ENCODE results near the gene WDR47.

DNA sequence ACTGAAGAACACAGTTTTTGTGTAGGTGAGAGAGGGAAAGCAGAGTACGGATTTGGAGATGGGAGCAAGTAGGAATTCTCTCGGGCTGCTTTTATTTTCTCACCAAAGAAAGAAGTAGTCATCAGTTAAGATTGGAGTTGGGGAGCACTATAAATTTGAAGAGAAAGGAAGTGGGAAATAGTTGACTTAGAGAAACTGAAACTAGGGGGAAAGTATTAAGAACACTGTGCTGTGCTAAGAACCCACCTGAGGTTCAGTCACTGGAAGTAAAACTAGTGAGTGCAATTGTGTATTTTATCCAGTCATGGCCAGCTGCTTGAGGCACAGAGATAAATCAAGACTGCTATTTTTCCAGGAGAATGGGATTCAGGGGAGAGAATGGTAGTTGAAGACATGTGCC lies 116.0 kb downstream of the WDR47 start:
- no peak for TF ChIP-seq POLR2A (IDR thresholded peaks at IDR 0.05)
- no peak for TF ChIP-seq CTCF (IDR thresholded peaks at IDR 0.05)
- no peak for TF ChIP-seq POLR2AphosphoS5 (IDR thresholded peaks at IDR 0.05)

Measured in suprapubic skin (tissue), 4 donors.